22Rv1 (cell line): ENCODE measurements around the gene SLC9A9.

Source experiments
- ZFX ChIP-seq: fragments of 450-650 bp; IDR thresholded peaks from 2 replicates; pipeline ENCODE4 v1.6.1; 2017; ENCODE audit warnings: antibody characterized with exemption, borderline replicate concordance
- TF ChIP-seq, protein P1 (sequence below): fragments of 450-650 bp; IDR thresholded peaks from 2 replicates; pipeline ENCODE4 v1.5.1; 2017; ENCODE audit warnings: mild to moderate bottlenecking

DNA sequence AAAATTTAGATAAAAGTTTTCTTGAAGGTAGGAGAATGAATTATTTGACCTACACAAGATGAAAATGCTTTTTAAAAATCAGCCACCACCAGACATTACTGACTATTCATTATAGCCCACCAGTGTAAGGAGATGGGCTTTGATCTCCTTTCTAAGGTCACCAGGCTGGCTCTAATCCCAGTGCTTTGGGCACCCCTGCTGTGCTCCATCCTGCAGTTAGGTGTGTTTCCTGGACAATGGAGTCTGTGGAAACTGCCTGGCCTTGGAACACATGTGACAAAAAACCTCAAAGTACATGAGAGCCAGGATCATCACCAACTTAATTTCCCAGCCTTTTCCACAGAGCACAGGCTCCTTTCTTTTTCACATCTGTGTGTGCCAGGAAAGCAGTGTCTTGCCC, 467.8 kb downstream of the SLC9A9 start:
- TF ChIP-seq, protein P1, sequence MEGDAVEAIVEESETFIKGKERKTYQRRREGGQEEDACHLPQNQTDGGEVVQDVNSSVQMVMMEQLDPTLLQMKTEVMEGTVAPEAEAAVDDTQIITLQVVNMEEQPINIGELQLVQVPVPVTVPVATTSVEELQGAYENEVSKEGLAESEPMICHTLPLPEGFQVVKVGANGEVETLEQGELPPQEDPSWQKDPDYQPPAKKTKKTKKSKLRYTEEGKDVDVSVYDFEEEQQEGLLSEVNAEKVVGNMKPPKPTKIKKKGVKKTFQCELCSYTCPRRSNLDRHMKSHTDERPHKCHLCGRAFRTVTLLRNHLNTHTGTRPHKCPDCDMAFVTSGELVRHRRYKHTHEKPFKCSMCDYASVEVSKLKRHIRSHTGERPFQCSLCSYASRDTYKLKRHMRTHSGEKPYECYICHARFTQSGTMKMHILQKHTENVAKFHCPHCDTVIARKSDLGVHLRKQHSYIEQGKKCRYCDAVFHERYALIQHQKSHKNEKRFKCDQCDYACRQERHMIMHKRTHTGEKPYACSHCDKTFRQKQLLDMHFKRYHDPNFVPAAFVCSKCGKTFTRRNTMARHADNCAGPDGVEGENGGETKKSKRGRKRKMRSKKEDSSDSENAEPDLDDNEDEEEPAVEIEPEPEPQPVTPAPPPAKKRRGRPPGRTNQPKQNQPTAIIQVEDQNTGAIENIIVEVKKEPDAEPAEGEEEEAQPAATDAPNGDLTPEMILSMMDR = no peak
- TF ChIP-seq ZFX = no peak
